ENCODE data around the gene ENPEP.
"Not testable (repeated sequence)": the region's sequence is repeated elsewhere in the genome, so short reads cannot be mapped to it uniquely, and the experiment has no call there.

The ENPEP gene

DNA sequence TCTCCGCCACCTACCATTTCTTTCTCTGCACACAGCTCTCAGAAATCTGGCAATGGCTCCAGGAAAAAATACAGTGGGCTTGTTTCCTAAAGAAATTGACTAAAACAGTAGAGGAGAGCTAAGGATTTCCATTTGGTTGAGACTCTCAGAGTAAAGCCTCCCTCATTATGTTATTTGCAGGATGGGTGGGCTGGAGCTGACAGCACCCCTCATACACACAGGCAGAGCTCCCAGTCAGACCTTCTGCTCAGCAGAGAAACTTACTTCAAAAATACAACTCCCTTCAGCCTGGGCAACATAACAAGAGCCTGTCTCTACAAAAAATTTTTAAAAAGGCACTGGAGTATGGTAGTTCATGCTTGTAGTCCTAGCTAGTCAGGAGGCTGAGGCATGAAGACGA is 44.9 kb downstream of the ENPEP start:
- no peak for DNase-seq

GRCh38 chr4:110526589-110526988 is 50.6 kb downstream of the ENPEP start:
- no peak for DNase-seq

GRCh38 chr4:110527156-110527555 is 51.2 kb downstream of the ENPEP start:
- no peak for DNase-seq

- DNase-seq = no peak
These were observed 57.1 kb downstream of the ENPEP start for GRCh38 chr4:110532901-110533589.

- no peak for DNase-seq
These were observed 57.6 kb downstream of the ENPEP start for GRCh38 chr4:110533590-110533910.

DNA sequence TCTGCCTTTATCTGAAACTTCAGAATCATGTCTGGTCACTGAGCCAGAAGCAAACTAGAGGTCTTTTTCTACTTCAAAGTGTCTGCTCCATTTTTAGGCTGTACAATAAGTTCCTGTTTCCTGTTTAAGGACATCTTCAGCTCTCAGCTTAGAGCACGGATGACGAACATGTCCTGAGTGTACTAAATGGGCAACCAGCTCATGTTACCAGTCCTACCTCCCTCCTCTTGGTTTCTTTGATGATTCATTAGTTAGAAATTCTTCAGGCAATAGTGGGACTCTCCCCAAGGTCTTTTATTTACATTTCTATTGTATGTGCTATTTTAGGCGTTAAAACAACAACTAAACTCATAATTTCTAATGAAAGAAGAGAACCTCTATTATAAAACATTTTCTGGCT is 58.0 kb downstream of the ENPEP start:
- DNase-seq = no peak

GRCh38 chr4:110540581-110540980 is 64.6 kb downstream of the ENPEP start:
- DNase-seq = no peak

DNA sequence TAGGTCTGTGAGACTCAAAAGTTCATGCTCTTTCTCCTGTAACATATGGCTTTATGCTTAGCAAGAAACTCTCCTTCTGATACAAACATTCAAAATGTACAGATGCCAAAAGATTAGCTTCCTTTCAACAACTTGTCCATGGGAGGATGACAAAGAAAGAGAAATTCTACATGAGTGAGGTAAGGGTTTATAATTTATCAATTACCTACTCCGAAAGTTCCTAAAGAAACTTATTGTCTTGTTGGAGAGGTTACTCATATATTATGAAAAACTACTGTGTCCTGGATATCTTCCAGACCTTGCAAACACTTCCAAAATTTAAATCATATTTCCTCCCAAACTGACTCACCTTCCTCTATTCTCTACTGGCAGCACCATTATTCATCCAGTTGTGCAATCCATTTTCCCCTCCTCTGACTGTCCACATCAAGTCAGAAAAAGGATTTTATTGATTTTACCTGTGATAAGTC is 65.1 kb downstream of the ENPEP start:
- no peak for DNase-seq

DNA sequence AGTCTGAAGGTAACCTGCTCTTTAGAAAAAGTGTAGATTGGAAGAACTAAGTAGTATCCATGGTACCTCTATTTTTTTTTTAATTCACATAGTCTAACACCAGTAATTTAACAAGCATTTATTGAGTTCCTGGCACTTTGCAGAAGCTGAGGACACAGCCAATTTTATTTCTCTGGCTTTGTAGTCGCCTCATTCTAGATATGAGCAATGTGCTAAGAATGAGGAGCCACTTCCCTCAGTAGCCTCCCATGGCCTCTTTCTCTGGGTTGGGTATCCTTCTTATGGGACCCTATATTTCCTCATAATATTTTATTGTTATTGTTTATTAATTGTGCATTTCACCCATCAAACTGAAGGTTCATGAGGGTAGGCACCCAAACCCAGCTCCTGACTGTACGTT is 67.6 kb downstream of the ENPEP start:
- no peak for DNase-seq

- no peak for DNase-seq
These were observed 68.6 kb downstream of the ENPEP start for GRCh38 chr4:110544594-110544993.

DNA sequence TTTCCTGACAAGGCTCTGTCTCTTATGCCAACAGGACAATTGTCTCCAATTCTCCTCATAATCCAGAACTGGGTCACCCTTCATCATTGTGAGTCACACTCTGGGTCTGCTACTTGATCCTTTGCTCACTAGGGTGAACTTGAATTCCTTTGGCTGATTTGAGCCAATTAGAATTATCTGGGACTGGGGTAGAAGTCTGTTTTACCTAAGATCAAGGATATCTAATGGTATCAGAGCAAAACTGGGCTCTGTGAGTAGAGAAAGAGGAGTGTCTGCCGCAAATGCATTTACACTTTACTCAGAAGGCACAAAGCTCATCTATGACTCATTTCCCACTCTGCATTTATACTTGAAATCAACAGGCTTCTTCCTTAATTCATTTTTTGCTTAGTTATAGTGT is 74.3 kb downstream of the ENPEP start:
- DNase-seq = no peak

- no peak for DNase-seq
These were observed 77.2 kb downstream of the ENPEP start for GRCh38 chr4:110553197-110553596.

- no peak for DNase-seq
These were observed 91.3 kb downstream of the ENPEP start for GRCh38 chr4:110567214-110567613.

- DNase-seq = not testable (repeated sequence)
These were observed 100.7 kb downstream of the ENPEP start for GRCh38 chr4:110576696-110577095.

GRCh38 chr4:110586131-110586850 is 110.3 kb downstream of the ENPEP start:
- DNase-seq = no peak

DNA sequence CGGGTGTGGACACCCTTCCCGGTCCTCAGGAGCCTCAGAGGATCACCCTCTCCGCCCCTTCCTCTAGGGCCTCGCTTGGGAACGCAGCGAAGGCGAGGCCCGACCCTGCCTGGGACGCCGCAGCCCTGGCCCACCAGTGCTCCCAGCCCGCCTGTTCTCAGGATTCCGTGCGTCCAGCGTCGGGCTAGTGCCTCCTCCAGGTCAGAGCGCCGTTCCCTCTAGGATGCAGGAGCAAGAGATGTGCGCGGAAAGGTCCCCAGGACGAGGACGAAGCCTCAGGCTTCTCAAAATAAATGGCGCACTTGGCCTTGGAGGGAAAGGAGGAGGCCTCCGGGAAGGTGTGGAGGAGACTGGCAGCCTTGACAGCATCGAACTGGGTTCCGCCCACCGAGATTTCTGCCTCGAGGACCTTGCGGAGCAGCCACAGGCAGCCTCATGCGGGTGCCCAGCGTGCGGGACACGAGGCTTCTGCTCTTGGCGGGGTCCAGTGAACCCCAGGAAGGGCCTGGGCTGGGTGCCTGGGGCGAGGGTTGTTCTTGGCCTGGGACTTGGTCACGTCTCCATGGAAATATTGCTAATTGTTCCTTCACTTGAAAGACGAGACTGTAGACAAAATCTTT is 111.8 kb downstream of the ENPEP start:
- DNase-seq = no peak

- DNase-seq = no peak
These were observed 113.3 kb downstream of the ENPEP start for GRCh38 chr4:110589297-110589696.

- no peak for DNase-seq
These were observed 119.6 kb downstream of the ENPEP start for GRCh38 chr4:110595583-110595982.

DNA sequence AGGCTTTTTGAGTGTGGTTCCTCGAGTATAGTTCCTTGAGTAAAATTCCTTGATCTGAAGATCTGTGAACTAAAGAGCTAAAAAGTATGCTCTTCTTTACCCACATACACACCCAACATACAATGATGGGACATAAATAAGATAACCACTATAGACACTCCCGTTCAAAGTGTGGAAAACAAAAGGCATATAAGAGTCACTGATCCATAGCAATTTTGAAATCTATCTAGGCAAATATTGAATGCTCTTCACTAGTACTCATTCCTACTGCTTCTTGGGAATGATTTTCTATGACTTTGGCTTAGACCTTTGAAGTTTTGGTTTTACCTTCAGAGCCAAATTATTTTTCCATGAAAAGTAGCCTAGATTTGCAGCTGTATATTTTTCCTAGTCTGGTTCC is 120.5 kb downstream of the ENPEP start:
- no peak for DNase-seq

GRCh38 chr4:110597582-110597981 is 121.6 kb downstream of the ENPEP start:
- DNase-seq = no peak

GRCh38 chr4:110602061-110602460 is 126.1 kb downstream of the ENPEP start:
- no peak for DNase-seq

- no peak for DNase-seq
These were observed 129.1 kb downstream of the ENPEP start for GRCh38 chr4:110605077-110605476.

GRCh38 chr4:110609044-110609750 is 133.2 kb downstream of the ENPEP start:
- no peak for DNase-seq

- no peak for DNase-seq
These were observed 134.6 kb downstream of the ENPEP start for GRCh38 chr4:110610620-110610939.
